HepG2 (cell line): ENCODE measurements around the gene PLXDC2.

Source experiments
- HDAC6 ChIP-seq: fragments of 200-600 bp; sonication (generic); IDR thresholded peaks from 2 replicates; pipeline ENCODE4 v1.7.0; 2017; ENCODE audit warnings: mild to moderate bottlenecking, antibody characterized with exemption, low read length, low read depth
- KDM2A ChIP-seq: sonication (generic); formaldehyde crosslinking; IDR thresholded peaks from 2 replicates; pipeline ENCODE4 v1.4.0; 2020; ENCODE audit warnings: low read depth, missing genetic modification reagents, borderline replicate concordance
- NR1H2 ChIP-seq: sonication (generic); formaldehyde crosslinking; IDR thresholded peaks from 2 replicates; pipeline ENCODE4 v1.8.1; 2022; ENCODE audit warnings: low read depth, missing genetic modification reagents, borderline replicate concordance
- NR2F6 ChIP-seq, 2 experiments: IDR thresholded peaks; 2 replicates each; pipeline ENCODE4 v1.6.1; 2016; ENCODE audit warnings: antibody characterized with exemption in 1 of 2, mild to moderate bottlenecking in 1 of 2
- ZBTB33 ChIP-seq: sonication (generic); formaldehyde crosslinking; IDR thresholded peaks from 2 replicates; pipeline ENCODE4 v1.4.0; 2020; ENCODE audit warnings: missing genetic modification reagents
- ZNF678 ChIP-seq: sonication (generic); formaldehyde crosslinking; IDR thresholded peaks from 2 replicates; pipeline ENCODE4 v1.4.0; 2020; ENCODE audit warnings: mild to moderate bottlenecking, missing genetic modification reagents
- TF ChIP-seq, protein P1 (sequence below): sonication (generic); formaldehyde crosslinking; IDR thresholded peaks from 2 replicates; pipeline ENCODE4 v1.5.0; 2020; ENCODE audit warnings: mild to moderate bottlenecking, missing genetic modification reagents, moderate library complexity
- TF ChIP-seq, protein P2 (sequence below): sonication (generic); formaldehyde crosslinking; IDR thresholded peaks from 2 replicates; pipeline ENCODE4 v1.4.0; 2020; ENCODE audit warnings: missing genetic modification reagents

DNA sequence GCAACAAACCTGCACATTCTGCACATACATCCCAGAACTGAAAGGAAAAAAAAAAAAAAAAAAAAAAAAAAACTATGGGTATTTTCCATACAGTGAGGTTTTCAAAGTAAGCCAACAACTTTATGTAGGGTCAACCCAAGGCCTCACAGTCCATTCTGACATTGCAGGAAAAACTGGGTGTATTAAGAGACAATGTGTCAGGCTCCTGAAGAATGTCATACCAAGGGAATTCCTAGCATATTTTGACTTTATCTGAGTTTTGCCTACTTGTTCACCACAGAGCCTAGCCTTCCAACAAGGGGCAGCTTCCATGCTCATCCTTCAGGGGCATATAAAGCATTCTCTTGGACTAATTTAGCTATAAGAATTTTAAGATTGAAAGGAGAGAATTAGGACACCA is 368.9 kb downstream of the PLXDC2 start:
- TF ChIP-seq NR2F6 (IDR thresholded peaks at IDR 0.05) = no peak
- no peak for TF ChIP-seq NR2F6 (CRISPR knock-in tag; IDR thresholded peaks at IDR 0.05)
- TF ChIP-seq, protein P1, sequence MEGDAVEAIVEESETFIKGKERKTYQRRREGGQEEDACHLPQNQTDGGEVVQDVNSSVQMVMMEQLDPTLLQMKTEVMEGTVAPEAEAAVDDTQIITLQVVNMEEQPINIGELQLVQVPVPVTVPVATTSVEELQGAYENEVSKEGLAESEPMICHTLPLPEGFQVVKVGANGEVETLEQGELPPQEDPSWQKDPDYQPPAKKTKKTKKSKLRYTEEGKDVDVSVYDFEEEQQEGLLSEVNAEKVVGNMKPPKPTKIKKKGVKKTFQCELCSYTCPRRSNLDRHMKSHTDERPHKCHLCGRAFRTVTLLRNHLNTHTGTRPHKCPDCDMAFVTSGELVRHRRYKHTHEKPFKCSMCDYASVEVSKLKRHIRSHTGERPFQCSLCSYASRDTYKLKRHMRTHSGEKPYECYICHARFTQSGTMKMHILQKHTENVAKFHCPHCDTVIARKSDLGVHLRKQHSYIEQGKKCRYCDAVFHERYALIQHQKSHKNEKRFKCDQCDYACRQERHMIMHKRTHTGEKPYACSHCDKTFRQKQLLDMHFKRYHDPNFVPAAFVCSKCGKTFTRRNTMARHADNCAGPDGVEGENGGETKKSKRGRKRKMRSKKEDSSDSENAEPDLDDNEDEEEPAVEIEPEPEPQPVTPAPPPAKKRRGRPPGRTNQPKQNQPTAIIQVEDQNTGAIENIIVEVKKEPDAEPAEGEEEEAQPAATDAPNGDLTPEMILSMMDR (CRISPR knock-in tag) = no peak
- no peak for TF ChIP-seq ZNF678 (CRISPR knock-in tag)
- no peak for TF ChIP-seq ZBTB33 (CRISPR knock-in tag)
- TF ChIP-seq, protein P2, sequence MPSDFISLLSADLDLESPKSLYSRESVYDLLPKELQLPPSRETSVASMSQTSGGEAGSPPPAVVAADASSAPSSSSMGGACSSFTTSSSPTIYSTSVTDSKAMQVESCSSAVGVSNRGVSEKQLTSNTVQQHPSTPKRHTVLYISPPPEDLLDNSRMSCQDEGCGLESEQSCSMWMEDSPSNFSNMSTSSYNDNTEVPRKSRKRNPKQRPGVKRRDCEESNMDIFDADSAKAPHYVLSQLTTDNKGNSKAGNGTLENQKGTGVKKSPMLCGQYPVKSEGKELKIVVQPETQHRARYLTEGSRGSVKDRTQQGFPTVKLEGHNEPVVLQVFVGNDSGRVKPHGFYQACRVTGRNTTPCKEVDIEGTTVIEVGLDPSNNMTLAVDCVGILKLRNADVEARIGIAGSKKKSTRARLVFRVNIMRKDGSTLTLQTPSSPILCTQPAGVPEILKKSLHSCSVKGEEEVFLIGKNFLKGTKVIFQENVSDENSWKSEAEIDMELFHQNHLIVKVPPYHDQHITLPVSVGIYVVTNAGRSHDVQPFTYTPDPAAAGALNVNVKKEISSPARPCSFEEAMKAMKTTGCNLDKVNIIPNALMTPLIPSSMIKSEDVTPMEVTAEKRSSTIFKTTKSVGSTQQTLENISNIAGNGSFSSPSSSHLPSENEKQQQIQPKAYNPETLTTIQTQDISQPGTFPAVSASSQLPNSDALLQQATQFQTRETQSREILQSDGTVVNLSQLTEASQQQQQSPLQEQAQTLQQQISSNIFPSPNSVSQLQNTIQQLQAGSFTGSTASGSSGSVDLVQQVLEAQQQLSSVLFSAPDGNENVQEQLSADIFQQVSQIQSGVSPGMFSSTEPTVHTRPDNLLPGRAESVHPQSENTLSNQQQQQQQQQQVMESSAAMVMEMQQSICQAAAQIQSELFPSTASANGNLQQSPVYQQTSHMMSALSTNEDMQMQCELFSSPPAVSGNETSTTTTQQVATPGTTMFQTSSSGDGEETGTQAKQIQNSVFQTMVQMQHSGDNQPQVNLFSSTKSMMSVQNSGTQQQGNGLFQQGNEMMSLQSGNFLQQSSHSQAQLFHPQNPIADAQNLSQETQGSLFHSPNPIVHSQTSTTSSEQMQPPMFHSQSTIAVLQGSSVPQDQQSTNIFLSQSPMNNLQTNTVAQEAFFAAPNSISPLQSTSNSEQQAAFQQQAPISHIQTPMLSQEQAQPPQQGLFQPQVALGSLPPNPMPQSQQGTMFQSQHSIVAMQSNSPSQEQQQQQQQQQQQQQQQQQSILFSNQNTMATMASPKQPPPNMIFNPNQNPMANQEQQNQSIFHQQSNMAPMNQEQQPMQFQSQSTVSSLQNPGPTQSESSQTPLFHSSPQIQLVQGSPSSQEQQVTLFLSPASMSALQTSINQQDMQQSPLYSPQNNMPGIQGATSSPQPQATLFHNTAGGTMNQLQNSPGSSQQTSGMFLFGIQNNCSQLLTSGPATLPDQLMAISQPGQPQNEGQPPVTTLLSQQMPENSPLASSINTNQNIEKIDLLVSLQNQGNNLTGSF (CRISPR knock-in tag) = no peak
- no peak for TF ChIP-seq NR1H2 (CRISPR knock-in tag)
- no peak for TF ChIP-seq HDAC6
- no peak for TF ChIP-seq KDM2A (CRISPR knock-in tag)
